GM19099 (cell line): ENCODE results near the gene NPM1.

Experiments used
- POLR2A ChIP-seq: IDR thresholded peaks from 3 replicates; pipeline ENCODE4 v1.6.1; 2011; ENCODE audit warnings: low read depth; ENCODE audit not compliant: insufficient read length; ENCODE audit errors: extremely low read depth

NPM1 gene

GRCh38 chr5:171387345-171387969, at the start of gene NPM1:
Gene NPM1 (plus strand): TSS chr5:171387849. CDS start chr5:171387949, 100 bp downstream.
- TF ChIP-seq POLR2A = peak; percentile 98

- TF ChIP-seq POLR2A = no peak
Observed at GRCh38 chr5:171340042-171340441, 47.6 kb upstream of the NPM1 start.

GRCh38 chr5:171340491-171340890, 47.2 kb upstream of the NPM1 start:
- TF ChIP-seq POLR2A = no peak

GRCh38 chr5:171342362-171343111, 45.1 kb upstream of the NPM1 start:
- no peak for TF ChIP-seq POLR2A

GRCh38 chr5:171344936-171345608, 42.6 kb upstream of the NPM1 start:
- TF ChIP-seq POLR2A = no peak

GRCh38 chr5:171351536-171352073, 36.0 kb upstream of the NPM1 start:
- no peak for TF ChIP-seq POLR2A

- no peak for TF ChIP-seq POLR2A
Observed at GRCh38 chr5:171355302-171355724, 32.3 kb upstream of the NPM1 start.

- no peak for TF ChIP-seq POLR2A
Observed at GRCh38 chr5:171357843-171358242, 29.8 kb upstream of the NPM1 start.

- TF ChIP-seq POLR2A = no peak
Observed at GRCh38 chr5:171363846-171364245, 23.8 kb upstream of the NPM1 start.

- TF ChIP-seq POLR2A = no peak
Observed at GRCh38 chr5:171365351-171365750, 22.3 kb upstream of the NPM1 start.

GRCh38 chr5:171366645-171367044, 21.0 kb upstream of the NPM1 start:
- TF ChIP-seq POLR2A = no peak

GRCh38 chr5:171367424-171368370, 20.0 kb upstream of the NPM1 start:
- no peak for TF ChIP-seq POLR2A

- TF ChIP-seq POLR2A = no peak
Observed at GRCh38 chr5:171369056-171369455, 18.6 kb upstream of the NPM1 start.

GRCh38 chr5:171369898-171370297, 17.8 kb upstream of the NPM1 start:
- TF ChIP-seq POLR2A = no peak
